GM12878 (cell line): ENCODE results near the gene SURF4. TPM values are rescaled to one million over a fixed set of nuclear protein-coding genes. Genes with fewer than 3 reads are reported as not detected.
A peak's percentile ranks its signal among the peaks of the same experiment; 100 is the strongest.

Source experiments
- ATAC-seq: fragments of 200-7000 bp; cut with Tn5 transposase; 3 replicates; pipeline ENCODE4 v1.9.1; 2020; ENCODE audit warnings: mild to moderate bottlenecking, moderate library complexity
- BruUV-seq: library from RNA; stranded (reverse); fragments of 400-500 nt; replicated peaks from 2 replicates; lab custom pipeline; 2021; lab: Mats Ljungman, UMichigan
- CTCF ChIA-PET: fragments of 300-600 bp; sonication (Branson Sonifier 250); formaldehyde crosslinking; extraction: SDS; loops from one replicate; lab custom pipeline; 2021; ENCODE audit warnings: inconsistent platforms; lab: Yijun Ruan, JAX
- POLR2A ChIA-PET: fragments of 350-600 bp; formaldehyde crosslinking; extraction: SDS; loops from one replicate; lab custom pipeline; 2021; ENCODE audit warnings: inconsistent platforms; lab: Charles Lee
- RAD21 ChIA-PET: fragments of 300-600 bp; sonication (Branson Sonifier 250); formaldehyde crosslinking; loops from one replicate; lab custom pipeline; 2023; ENCODE audit warnings: antibody characterized with exemption; ENCODE audit not compliant: unreplicated experiment; lab: Charles Lee
- SMC1A ChIA-PET: fragments of 300-600 bp; sonication (Branson Sonifier 250); formaldehyde crosslinking; loops from one replicate; lab custom pipeline; 2023; ENCODE audit not compliant: unreplicated experiment, uncharacterized antibody; lab: Charles Lee
- DNase-seq: peaks from one replicate; pipeline ENCODE4 v3.0.0-alpha.2; 2011; ENCODE audit warnings: low read depth, low spot score
- FAIRE-seq: peaks from 3 replicates; lab custom pipeline; 2011; peaks lifted over from hg19 to GRCh38; lab: Jason Lieb, UNC
- H2AFZ ChIP-seq: 2 replicates; pipeline ENCODE4 v1.6.0; 2011; ENCODE audit warnings: low read depth, low read length, control low read depth; ENCODE audit not compliant: control insufficient read depth
- H3K27ac ChIP-seq: 2 replicates; pipeline ENCODE4 v1.5.1; 2011; ENCODE audit warnings: control low read depth; ENCODE audit not compliant: control insufficient read depth, insufficient read depth
- H3K27me3 ChIP-seq, 2 experiments: replicated peaks in 1 of 2; 2 replicates each; pipeline versions ENCODE4 v1.6.0 to v1.6.1; 2011; ENCODE audit warnings: low read length in 1 of 2; ENCODE audit not compliant: control insufficient read depth in 2 of 2, insufficient read depth in 2 of 2
- H3K36me3 ChIP-seq, 2 experiments: 2 replicates each; pipeline ENCODE4 v1.5.1; 2011; ENCODE audit warnings: low read length in 1 of 2; ENCODE audit not compliant: control insufficient read depth in 2 of 2, insufficient read depth in 2 of 2
- H3K4me1 ChIP-seq: 2 replicates; pipeline ENCODE4 v1.6.1; 2011; ENCODE audit warnings: mild to moderate bottlenecking, low read length, moderate library complexity, mixed read lengths; ENCODE audit not compliant: control insufficient read depth, insufficient read depth
- H3K4me2 ChIP-seq: 2 replicates; pipeline ENCODE4 v1.6.0; 2011; ENCODE audit warnings: control low read depth; ENCODE audit not compliant: control insufficient read depth, insufficient read depth
- H3K4me3 ChIP-seq: fragments of 200-600 bp; sonication (generic); 2 replicates; pipeline ENCODE4 v1.5.1; 2016
- H3K79me2 ChIP-seq: 2 replicates; pipeline ENCODE4 v1.6.0; 2011; ENCODE audit warnings: low read length; ENCODE audit not compliant: control insufficient read depth, insufficient read depth
- H3K9ac ChIP-seq: 2 replicates; pipeline ENCODE4 v1.8.0; 2011; ENCODE audit warnings: low read length, control low read depth, mixed read lengths; ENCODE audit not compliant: control insufficient read depth, insufficient read depth
- H3K9me3 ChIP-seq: replicated peaks from 3 replicates; pipeline ENCODE4 v1.5.1; 2011; ENCODE audit warnings: mild to moderate bottlenecking, low read length; ENCODE audit not compliant: control insufficient read depth, insufficient read depth
- H4K20me1 ChIP-seq: 2 replicates; pipeline ENCODE4 v1.6.0; 2011; ENCODE audit not compliant: control insufficient read depth, insufficient read depth
- CEBPB ChIP-seq, 2 experiments: fragments of 150-350 bp in 1 of 2; IDR thresholded peaks; 2 replicates each; pipeline ENCODE4 v1.6.1; 2012 to 2014; ENCODE audit warnings: low read depth in 2 of 2, low read length in 2 of 2, borderline replicate concordance in 1 of 2, inconsistent platforms in 1 of 2
- CTCF ChIP-seq, 3 experiments: IDR thresholded peaks in 2 of 3; conservative IDR thresholded peaks in 1 of 3; 2 replicates each; pipeline ENCODE4 v1.5.1; 2011; ENCODE audit warnings: low read depth in 3 of 3, low read length in 3 of 3, mild to moderate bottlenecking in 3 of 3, control low read depth in 2 of 3, moderate library complexity in 2 of 3, inconsistent platforms in 1 of 3, mixed read lengths in 1 of 3; ENCODE audit not compliant: control insufficient read depth in 2 of 3, insufficient read depth in 1 of 3; ENCODE audit errors: extremely low read depth in 1 of 3
- DPF2 ChIP-seq: fragments of 450-650 bp; IDR thresholded peaks from 2 replicates; pipeline ENCODE4 v1.6.1; 2017; ENCODE audit warnings: mild to moderate bottlenecking
- HDGF ChIP-seq: fragments of 450-650 bp; IDR thresholded peaks from 2 replicates; pipeline ENCODE4 v1.6.1; 2016; ENCODE audit warnings: antibody characterized with exemption
- POLR2A ChIP-seq: IDR thresholded peaks from 2 replicates; pipeline ENCODE4 v1.6.1; 2011; ENCODE audit warnings: low read depth, mild to moderate bottlenecking, low read length
- POLR2AphosphoS2 ChIP-seq: IDR thresholded peaks from 2 replicates; pipeline ENCODE4 v1.6.1; 2011; ENCODE audit warnings: low read depth, mild to moderate bottlenecking, low read length, improper control_type of control experiment, moderate library complexity
- WGBS: methylation state at CpG from one replicate; pipeline ENCODE4 v1.1.6; 2016; ENCODE audit warnings: low lambda C conversion rate; ENCODE audit not compliant: insufficient replicate concordance, insufficient coverage; ENCODE audit errors: missing lambda C conversion rate; 5-methylcytosine and 5-hydroxymethylcytosine counted together
- in situ Hi-C: fragments of 300-500 bp; cut with MboI; formaldehyde crosslinking; loops from 9 replicates; pipeline ENCODE4 v1.14.3; 2018; ENCODE audit warnings: mixed read lengths
- intact Hi-C: fragments of 100-400 bp; cut with micrococcal nuclease; formaldehyde crosslinking; loops from one replicate; pipeline ENCODE4 v1.14.2; 2022; ENCODE audit not compliant: unreplicated experiment
- polyA plus RNA-seq, 11 experiments: library from polyadenylated mRNA; depleted of rRNA in 4 of 11; unstranded in 6 of 11; stranded (reverse) in 5 of 11; fragments of >200 nt; fragmentation: Nextera tagmentation in 4 of 11; fragmentation: Illumina TruSeq in 1 of 11; extraction: Ambion mirVana in 4 of 11; extraction: Trizol in 1 of 11; gene quantifications; 1 replicate in 1 of 11; 2 replicates in 10 of 11; pipeline versions ENCODE4 v1.2.1 to v1.2.3, GENCODE V29; 2011 to 2016; ENCODE audit warnings: inconsistent platforms in 2 of 11, missing spikeins in 2 of 11, low read depth in 1 of 11
- total RNA-seq, 4 experiments: library from RNA; depleted of rRNA in 3 of 4; stranded (reverse); fragments of >200 nt in 3 of 4; fragmentation: Illumina TruSeq in 1 of 4; extraction: Trizol in 1 of 4; gene quantifications; 2 replicates each; pipeline versions ENCODE4 v1.2.1 to v1.2.3, GENCODE V29; 2013 to 2021

SURF4 gene
- total and polyA plus RNA-seq, 10 of the 15 experiments (the other 5 are each of a cell fraction or from before 2014, with no cell fraction given) = 6.4 to 134 (median 78.7) TPM

GRCh38 chr9:133354766-133355165, 21.1 kb downstream of the SURF4 start:
- no peak for ATAC-seq
- Histone ChIP-seq H3K9me3 (no peaks in the 10 kb centered on the region), H3K4me2 (no peak overlapping the region), H2AFZ (no peak overlapping the region), H3K27me3 (no peaks in the 10 kb centered on the region), H3K4me1 (peaks cover 4% of the 10 kb centered on the region), H4K20me1 (no peaks in the 10 kb centered on the region; the same call in 1 of the 2 replicates), H3K27ac (no peak overlapping the region), H3K4me3 (peak overlapping the region; percentile 91; the same call in 1 of the 2 replicates), H3K9ac (no peak overlapping the region), H3K36me3 (peaks cover 19 to 34% of the 10 kb centered on the region in 2 experiments), H3K79me2 (peaks cover 30% of the 10 kb centered on the region)
- no peak for TF ChIP-seq DPF2
- TF ChIP-seq POLR2A = peak; percentile 40
- FAIRE-seq = no peak
- intact Hi-C loops (no loop called here), in situ Hi-C loops (no loop called here)
- ChIA-PET POLR2A (interaction anchor here (1.1 kb wide), 1 partner anchor 20 kb away, joined by 3 read pairs; no protein-coding TSS in a partner anchor), SMC1A (no interaction called here), CTCF (interaction anchor here (3.1 kb wide), 1 partner anchor 17 kb away, joined by 16 read pairs; no protein-coding TSS in a partner anchor), RAD21 (no interaction called here)
- no peak for DNase-seq
- no TSS peak for BruUV-seq
- 92% methylated on average over 7 of the region's 7 CpGs for WGBS

GRCh38 chr9:133353548-133353947, 22.3 kb downstream of the SURF4 start:
- in situ Hi-C loops = no loop called here
- H3K9ac ChIP-seq = no peak overlapping the region

More at GRCh38 chr9:133353548-133353947, 22.3 kb downstream of the SURF4 start:
- peaks cover 22 to 43% of the 10 kb centered on the region in 2 experiments for H3K36me3 ChIP-seq
- ChIA-PET POLR2A (interaction anchor here (1.0 kb wide), 1 partner anchor 23 kb away, joined by 3 read pairs; the partner anchor contains the start of gene STKLD1), SMC1A (no interaction called here), CTCF (interaction anchor here (1.0 to 1.1 kb wide), 2 partner anchors 21 to 25 kb away, joined by 3 to 4 read pairs; no protein-coding TSS in a partner anchor), RAD21 (no interaction called here)
- H3K4me2 ChIP-seq = no peak overlapping the region
- H3K27me3 ChIP-seq = no peaks in the 10 kb centered on the region
- H3K4me1 ChIP-seq = peaks cover 6% of the 10 kb centered on the region
- intact Hi-C loops = no loop called here
- no peaks in the 10 kb centered on the region for H3K9me3 ChIP-seq
- H3K27ac ChIP-seq = no peak overlapping the region
- FAIRE-seq = no peak
- no peak overlapping the region for H3K4me3 ChIP-seq
- TF ChIP-seq HDGF (no peak), POLR2A (peak; percentile 43; the same call in 1 of the 2 replicates), CTCF (IDR thresholded peaks at IDR 0.05 in 2 of 3, conservative IDR thresholded peaks at IDR 0.05 in 1 of 3; ENCODE audit: control insufficient read depth in 2 of 3, extremely low read depth in 1 of 3, insufficient read depth in 1 of 3, low read depth in 3 of 3, low read length in 3 of 3) (no peak), CEBPB (IDR thresholded peaks at IDR 0.05; ENCODE audit: borderline replicate concordance in 1 of 2, low read depth in 2 of 2, low read length in 2 of 2) (no peak), POLR2AphosphoS2 (0 out of 2 replicates have a peak, but pooled peaks have one; percentile 5)
- no peak overlapping the region for H2AFZ ChIP-seq
- 88% methylated on average over 5 of the region's 5 CpGs for whole genome bisulfite sequencing
- ATAC-seq = no peak
- no peak for DNase-seq
- BruUV-seq = no TSS peak
- H4K20me1 ChIP-seq = no peaks in the 10 kb centered on the region; the same call in 1 of the 2 replicates
- H3K79me2 ChIP-seq = peaks cover 43% of the 10 kb centered on the region
